Sigmoid colon (tissue), 7 donors: ENCODE data around the gene COL12A1. TPM values are rescaled to one million over a fixed set of nuclear protein-coding genes. Genes with fewer than 3 reads are reported as not detected.
A peak's percentile ranks its signal among the peaks of the same experiment; 100 is the strongest.

Experiments used
- DNase-seq: peaks from one replicate; pipeline ENCODE4 v3.0.0-alpha.2; 2019
- H3K27ac ChIP-seq, 4 donors: fragments of 200-600 bp; sonication (generic); one replicate each; pipeline ENCODE4 v1.5.1; 2016 to 2019; ENCODE audit warnings: mild to moderate bottlenecking in 1 of 4
- H3K27me3 ChIP-seq, 3 donors: fragments of 200-600 bp; sonication (generic); one replicate each; pipeline ENCODE4 v1.5.1; 2019; ENCODE audit warnings: mild to moderate bottlenecking in 1 of 3
- H3K36me3 ChIP-seq, 4 donors: fragments of 200-600 bp; sonication (generic); one replicate each; pipeline ENCODE4 v1.5.1; 2016 to 2019
- H3K4me1 ChIP-seq, 4 donors: fragments of 200-600 bp; sonication (generic); one replicate each; pipeline ENCODE4 v1.5.1; 2017 to 2019
- H3K4me3 ChIP-seq, 4 donors: fragments of 200-600 bp; sonication (generic); one replicate each; pipeline ENCODE4 v1.5.1; 2017 to 2019; ENCODE audit warnings: mild to moderate bottlenecking in 2 of 4, moderate library complexity in 1 of 4
- H3K9me3 ChIP-seq, 4 donors: fragments of 200-600 bp in 3 of 4; sonication (generic) in 3 of 4; one replicate each; pipeline versions ENCODE4 v1.5.1 to v1.6.1; 2013 to 2019
- CTCF ChIP-seq, 4 experiments: fragments of 450-650 bp in 3 of 4; fragments of 200-600 bp in 1 of 4; IDR thresholded peaks; one replicate each; pipeline ENCODE4 v1.5.1; 2016 to 2019; ENCODE audit warnings: antibody characterized with exemption in 4 of 4, mild to moderate bottlenecking in 3 of 4, moderate library complexity in 2 of 4
- EP300 ChIP-seq, 4 donors: sonication (generic); formaldehyde crosslinking; IDR thresholded peaks; one replicate each; pipeline ENCODE4 v1.6.1; 2017; ENCODE audit warnings: antibody characterized with exemption in 4 of 4
- POLR2A ChIP-seq, 2 donors: fragments of 450-650 bp; IDR thresholded peaks; one replicate each; pipeline ENCODE4 v1.6.1; 2016; ENCODE audit warnings: antibody characterized with exemption in 2 of 2, mild to moderate bottlenecking in 2 of 2, moderate library complexity in 2 of 2
- POLR2AphosphoS5 ChIP-seq, 4 donors: sonication (generic); formaldehyde crosslinking; IDR thresholded peaks; one replicate each; pipeline ENCODE4 v1.6.1; 2017; ENCODE audit warnings: antibody characterized with exemption in 4 of 4
- WGBS, 2 donors: extraction: QIAGEN DNeasy Blood & Tissue Kit; methylation state at CpG; one replicate each; pipeline ENCODE4 v1.1.7; 2013; 5-methylcytosine and 5-hydroxymethylcytosine counted together
- intact Hi-C: fragments of 100-400 bp; cut with DNase I; formaldehyde crosslinking; loops from one replicate; pipeline ENCODE4 v1.15.1; 2023
- polyA plus RNA-seq, 3 donors: library from polyadenylated mRNA; stranded (reverse); fragments of 200-250 nt; gene quantifications; one replicate each; pipeline ENCODE4 v1.2.3, GENCODE V29; 2013
- total RNA-seq, 4 donors: library from RNA; depleted of rRNA; stranded (reverse); fragments of >200 nt; gene quantifications; one replicate each; pipeline ENCODE4 v1.1.0, GENCODE V29; 2016
- donor health status: healthy with polysubstance abuse.
- donor health status: Bipolar disorder and iron deficiency.
- donor health status: healthy.

Gene COL12A1
- total and polyA plus RNA-seq, 7 donors, result 2.1 to 328 (median 129) TPM

GRCh38 chr6:75126518-75126917, 79.3 kb downstream of the COL12A1 start:
- no peak overlapping the region for H3K4me3 ChIP-seq
- WGBS, 2 donors, result 69 to 74% methylated on average over 2 of the region's 2 CpGs
- peaks cover 7 to 94% (median 12%) of the 10 kb centered on the region in 4 donors for H3K36me3 ChIP-seq
- TF ChIP-seq POLR2A (IDR thresholded peaks at IDR 0.05) (no peak), POLR2AphosphoS5 (IDR thresholded peaks at IDR 0.05) (no peak), EP300 (IDR thresholded peaks at IDR 0.05) (no peak), CTCF (IDR thresholded peaks at IDR 0.05) (no peak)
- peaks cover 0 to 4% (median 0%) of the 10 kb centered on the region in 4 donors for H3K4me1 ChIP-seq
- intact Hi-C loops, result no loop called here
- no peaks in the 10 kb centered on the region for H3K9me3 ChIP-seq
- H3K27ac ChIP-seq, result peak overlapping the region in 1 of 4 donors; percentile 6
- H3K27me3 ChIP-seq, result no peaks in the 10 kb centered on the region
- no peak for DNase-seq

GRCh38 chr6:75124983-75125382, 80.9 kb downstream of the COL12A1 start:
- no peak for DNase-seq
- Histone ChIP-seq H3K36me3 (peaks cover 7 to 92% (median 13%) of the 10 kb centered on the region in 4 donors), H3K27ac (no peak overlapping the region), H3K27me3 (no peaks in the 10 kb centered on the region), H3K4me3 (no peak overlapping the region), H3K9me3 (no peaks in the 10 kb centered on the region), H3K4me1 (no peaks in the 10 kb centered on the region)
- intact Hi-C loops, result no loop called here
- TF ChIP-seq EP300 (IDR thresholded peaks at IDR 0.05), result no peak
- TF ChIP-seq POLR2A (IDR thresholded peaks at IDR 0.05), result no peak
- no peak for TF ChIP-seq POLR2AphosphoS5 (IDR thresholded peaks at IDR 0.05)
- no peak for TF ChIP-seq CTCF (IDR thresholded peaks at IDR 0.05)
- WGBS, 2 donors, result 85 to 86% methylated on average over 2 of the region's 2 CpGs

- Histone ChIP-seq H3K27me3 (no peaks in the 10 kb centered on the region), H3K27ac (no peak overlapping the region), H3K9me3 (no peaks in the 10 kb centered on the region), H3K4me3 (no peak overlapping the region), H3K4me1 (no peaks in the 10 kb centered on the region), H3K36me3 (peaks cover 7 to 92% (median 14%) of the 10 kb centered on the region in 4 donors)
- 72 to 84% methylated on average over 2 of the region's 2 CpGs for WGBS, 2 donors
- no peak for DNase-seq
- intact Hi-C loops, result no loop called here
- TF ChIP-seq POLR2A (IDR thresholded peaks at IDR 0.05) (no peak), POLR2AphosphoS5 (IDR thresholded peaks at IDR 0.05) (no peak), EP300 (IDR thresholded peaks at IDR 0.05) (no peak), CTCF (IDR thresholded peaks at IDR 0.05) (no peak)
Observed at GRCh38 chr6:75124085-75124484, 81.8 kb downstream of the COL12A1 start.

- Histone ChIP-seq H3K36me3 (peaks cover 0 to 76% (median 15%) of the 10 kb centered on the region in 4 donors), H3K27ac (no peak overlapping the region), H3K9me3 (no peaks in the 10 kb centered on the region), H3K27me3 (no peaks in the 10 kb centered on the region), H3K4me1 (peaks cover 0 to 24% (median 14%) of the 10 kb centered on the region in 4 donors), H3K4me3 (no peak overlapping the region)
- intact Hi-C loops, result no loop called here
- no peak for DNase-seq
- TF ChIP-seq CTCF (IDR thresholded peaks at IDR 0.05) (no peak), POLR2AphosphoS5 (IDR thresholded peaks at IDR 0.05) (no peak), POLR2A (IDR thresholded peaks at IDR 0.05) (no peak), EP300 (IDR thresholded peaks at IDR 0.05) (no peak)
- WGBS, 2 donors, result 84 to 89% methylated on average over 8 of the region's 8 CpGs
Observed at GRCh38 chr6:75118925-75119515, 86.8 kb downstream of the COL12A1 start.

- H3K27ac ChIP-seq, result no peak overlapping the region
- peaks cover 0 to 63% (median 7%) of the 10 kb centered on the region in 4 donors for H3K36me3 ChIP-seq
- no peaks in the 10 kb centered on the region for H3K9me3 ChIP-seq
- H3K4me3 ChIP-seq, result no peak overlapping the region
- intact Hi-C loops, result no loop called here
- WGBS, 2 donors, result 91 to 93% methylated on average over 2 of the region's 2 CpGs
- peaks cover 0 to 31% (median 18%) of the 10 kb centered on the region in 4 donors for H3K4me1 ChIP-seq
- H3K27me3 ChIP-seq, result no peaks in the 10 kb centered on the region
- no peak for TF ChIP-seq EP300 (IDR thresholded peaks at IDR 0.05)
- no peak for TF ChIP-seq CTCF (IDR thresholded peaks at IDR 0.05)
- no peak for TF ChIP-seq POLR2A (IDR thresholded peaks at IDR 0.05)
- TF ChIP-seq POLR2AphosphoS5 (IDR thresholded peaks at IDR 0.05), result no peak
- no peak for DNase-seq
Observed at GRCh38 chr6:75117701-75118100, 88.2 kb downstream of the COL12A1 start.
